Transverse colon (tissue), 4 donors: ENCODE data around the gene TYRO3.

Experiments
- CTCF ChIP-seq, 5 experiments: fragments of 200-600 bp in 3 of 5; fragments of 450-650 bp in 2 of 5; sonication (generic) in 3 of 5; IDR thresholded peaks; 1 replicate in 2 of 5; 2 replicates in 3 of 5; pipeline ENCODE4 v1.5.1; 2016 to 2017; ENCODE audit warnings: antibody characterized with exemption in 5 of 5, inconsistent platforms in 3 of 5, mild to moderate bottlenecking in 2 of 5, moderate library complexity in 1 of 5
- POLR2AphosphoS5 ChIP-seq, 3 donors: sonication (generic); formaldehyde crosslinking; IDR thresholded peaks; one replicate each; pipeline ENCODE4 v1.6.1; 2016; ENCODE audit warnings: antibody characterized with exemption in 3 of 3

- TF ChIP-seq POLR2AphosphoS5 (IDR thresholded peaks at IDR 0.05) (no peak), CTCF (IDR thresholded peaks at IDR 0.05) (no peak)
Observed at GRCh38 chr15:41565702-41566101, 6.7 kb downstream of the TYRO3 start.
